ENCODE measurements around the gene NT5C2.

DNA sequence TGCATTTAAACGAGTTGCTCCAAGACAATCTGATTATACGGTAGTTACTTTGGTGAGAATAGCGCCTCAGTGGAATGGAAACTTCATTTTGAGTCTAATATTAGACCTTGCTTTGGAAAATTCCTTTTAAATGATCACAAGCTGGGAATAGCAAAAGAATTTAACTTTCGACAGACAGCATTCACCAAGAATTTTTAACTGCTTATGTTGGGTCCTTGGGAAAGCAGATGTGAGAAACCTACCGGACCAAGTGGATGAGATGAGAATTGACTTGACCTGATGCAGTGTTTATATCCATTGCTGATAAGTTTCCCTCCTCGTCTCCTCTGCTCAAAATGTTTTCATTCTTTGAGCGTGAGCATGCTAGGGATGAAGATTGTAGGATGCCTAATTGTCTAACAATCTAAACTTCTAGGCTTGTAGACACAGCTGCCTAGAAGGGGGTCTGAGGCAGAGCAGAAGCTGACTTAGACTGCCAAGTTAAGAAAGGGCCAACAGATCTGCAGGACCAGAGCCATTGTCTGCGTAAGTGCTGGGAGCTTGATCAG, 148.1 kb downstream of the NT5C2 start:
- TF ChIP-seq TEAD4 (IDR thresholded peaks at IDR 0.05; ENCODE audit: borderline replicate concordance, insufficient read depth) (no peak), GATA2 (CRISPR knock-in tag; IDR thresholded peaks at IDR 0.05) (no peak), YY1 (IDR thresholded peaks at IDR 0.05; ENCODE audit: low read depth) (no peak), ELF1 (IDR thresholded peaks at IDR 0.05) (no peak), EZH2phosphoT487 (IDR thresholded peaks at IDR 0.05; ENCODE audit: borderline replicate concordance, low read depth) (no peak), TAF1 (IDR thresholded peaks at IDR 0.05; ENCODE audit: borderline replicate concordance, low read depth, low read length) (no peak), SIN3A (IDR thresholded peaks at IDR 0.05; ENCODE audit: borderline replicate concordance, low read depth, low read length) (no peak), SMC3 (IDR thresholded peaks at IDR 0.05; ENCODE audit: low read depth, low read length) (no peak)
- TF ChIP-seq, protein P1, sequence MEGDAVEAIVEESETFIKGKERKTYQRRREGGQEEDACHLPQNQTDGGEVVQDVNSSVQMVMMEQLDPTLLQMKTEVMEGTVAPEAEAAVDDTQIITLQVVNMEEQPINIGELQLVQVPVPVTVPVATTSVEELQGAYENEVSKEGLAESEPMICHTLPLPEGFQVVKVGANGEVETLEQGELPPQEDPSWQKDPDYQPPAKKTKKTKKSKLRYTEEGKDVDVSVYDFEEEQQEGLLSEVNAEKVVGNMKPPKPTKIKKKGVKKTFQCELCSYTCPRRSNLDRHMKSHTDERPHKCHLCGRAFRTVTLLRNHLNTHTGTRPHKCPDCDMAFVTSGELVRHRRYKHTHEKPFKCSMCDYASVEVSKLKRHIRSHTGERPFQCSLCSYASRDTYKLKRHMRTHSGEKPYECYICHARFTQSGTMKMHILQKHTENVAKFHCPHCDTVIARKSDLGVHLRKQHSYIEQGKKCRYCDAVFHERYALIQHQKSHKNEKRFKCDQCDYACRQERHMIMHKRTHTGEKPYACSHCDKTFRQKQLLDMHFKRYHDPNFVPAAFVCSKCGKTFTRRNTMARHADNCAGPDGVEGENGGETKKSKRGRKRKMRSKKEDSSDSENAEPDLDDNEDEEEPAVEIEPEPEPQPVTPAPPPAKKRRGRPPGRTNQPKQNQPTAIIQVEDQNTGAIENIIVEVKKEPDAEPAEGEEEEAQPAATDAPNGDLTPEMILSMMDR (IDR thresholded peaks at IDR 0.05): no peak
- TF ChIP-seq, protein P2, sequence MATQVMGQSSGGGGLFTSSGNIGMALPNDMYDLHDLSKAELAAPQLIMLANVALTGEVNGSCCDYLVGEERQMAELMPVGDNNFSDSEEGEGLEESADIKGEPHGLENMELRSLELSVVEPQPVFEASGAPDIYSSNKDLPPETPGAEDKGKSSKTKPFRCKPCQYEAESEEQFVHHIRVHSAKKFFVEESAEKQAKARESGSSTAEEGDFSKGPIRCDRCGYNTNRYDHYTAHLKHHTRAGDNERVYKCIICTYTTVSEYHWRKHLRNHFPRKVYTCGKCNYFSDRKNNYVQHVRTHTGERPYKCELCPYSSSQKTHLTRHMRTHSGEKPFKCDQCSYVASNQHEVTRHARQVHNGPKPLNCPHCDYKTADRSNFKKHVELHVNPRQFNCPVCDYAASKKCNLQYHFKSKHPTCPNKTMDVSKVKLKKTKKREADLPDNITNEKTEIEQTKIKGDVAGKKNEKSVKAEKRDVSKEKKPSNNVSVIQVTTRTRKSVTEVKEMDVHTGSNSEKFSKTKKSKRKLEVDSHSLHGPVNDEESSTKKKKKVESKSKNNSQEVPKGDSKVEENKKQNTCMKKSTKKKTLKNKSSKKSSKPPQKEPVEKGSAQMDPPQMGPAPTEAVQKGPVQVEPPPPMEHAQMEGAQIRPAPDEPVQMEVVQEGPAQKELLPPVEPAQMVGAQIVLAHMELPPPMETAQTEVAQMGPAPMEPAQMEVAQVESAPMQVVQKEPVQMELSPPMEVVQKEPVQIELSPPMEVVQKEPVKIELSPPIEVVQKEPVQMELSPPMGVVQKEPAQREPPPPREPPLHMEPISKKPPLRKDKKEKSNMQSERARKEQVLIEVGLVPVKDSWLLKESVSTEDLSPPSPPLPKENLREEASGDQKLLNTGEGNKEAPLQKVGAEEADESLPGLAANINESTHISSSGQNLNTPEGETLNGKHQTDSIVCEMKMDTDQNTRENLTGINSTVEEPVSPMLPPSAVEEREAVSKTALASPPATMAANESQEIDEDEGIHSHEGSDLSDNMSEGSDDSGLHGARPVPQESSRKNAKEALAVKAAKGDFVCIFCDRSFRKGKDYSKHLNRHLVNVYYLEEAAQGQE (IDR thresholded peaks at IDR 0.05; ENCODE audit: low read depth, low read length): no peak
- TF ChIP-seq, protein P3, sequence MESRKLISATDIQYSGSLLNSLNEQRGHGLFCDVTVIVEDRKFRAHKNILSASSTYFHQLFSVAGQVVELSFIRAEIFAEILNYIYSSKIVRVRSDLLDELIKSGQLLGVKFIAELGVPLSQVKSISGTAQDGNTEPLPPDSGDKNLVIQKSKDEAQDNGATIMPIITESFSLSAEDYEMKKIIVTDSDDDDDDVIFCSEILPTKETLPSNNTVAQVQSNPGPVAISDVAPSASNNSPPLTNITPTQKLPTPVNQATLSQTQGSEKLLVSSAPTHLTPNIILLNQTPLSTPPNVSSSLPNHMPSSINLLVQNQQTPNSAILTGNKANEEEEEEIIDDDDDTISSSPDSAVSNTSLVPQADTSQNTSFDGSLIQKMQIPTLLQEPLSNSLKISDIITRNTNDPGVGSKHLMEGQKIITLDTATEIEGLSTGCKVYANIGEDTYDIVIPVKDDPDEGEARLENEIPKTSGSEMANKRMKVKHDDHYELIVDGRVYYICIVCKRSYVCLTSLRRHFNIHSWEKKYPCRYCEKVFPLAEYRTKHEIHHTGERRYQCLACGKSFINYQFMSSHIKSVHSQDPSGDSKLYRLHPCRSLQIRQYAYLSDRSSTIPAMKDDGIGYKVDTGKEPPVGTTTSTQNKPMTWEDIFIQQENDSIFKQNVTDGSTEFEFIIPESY (IDR thresholded peaks at IDR 0.05; ENCODE audit: borderline replicate concordance, low read depth): no peak

Data from SK-N-SH (cell line).